Measurements from ENCODE around the gene PPP1R18.
"Not testable (repeated sequence)": the region's sequence is repeated elsewhere in the genome, so short reads cannot be mapped to it uniquely, and the experiment has no call there.

The PPP1R18 gene

GRCh38 chr6:30688569-30688968 is 2.1 kb upstream of the PPP1R18 start:
- no peak for DNase-seq

DNA sequence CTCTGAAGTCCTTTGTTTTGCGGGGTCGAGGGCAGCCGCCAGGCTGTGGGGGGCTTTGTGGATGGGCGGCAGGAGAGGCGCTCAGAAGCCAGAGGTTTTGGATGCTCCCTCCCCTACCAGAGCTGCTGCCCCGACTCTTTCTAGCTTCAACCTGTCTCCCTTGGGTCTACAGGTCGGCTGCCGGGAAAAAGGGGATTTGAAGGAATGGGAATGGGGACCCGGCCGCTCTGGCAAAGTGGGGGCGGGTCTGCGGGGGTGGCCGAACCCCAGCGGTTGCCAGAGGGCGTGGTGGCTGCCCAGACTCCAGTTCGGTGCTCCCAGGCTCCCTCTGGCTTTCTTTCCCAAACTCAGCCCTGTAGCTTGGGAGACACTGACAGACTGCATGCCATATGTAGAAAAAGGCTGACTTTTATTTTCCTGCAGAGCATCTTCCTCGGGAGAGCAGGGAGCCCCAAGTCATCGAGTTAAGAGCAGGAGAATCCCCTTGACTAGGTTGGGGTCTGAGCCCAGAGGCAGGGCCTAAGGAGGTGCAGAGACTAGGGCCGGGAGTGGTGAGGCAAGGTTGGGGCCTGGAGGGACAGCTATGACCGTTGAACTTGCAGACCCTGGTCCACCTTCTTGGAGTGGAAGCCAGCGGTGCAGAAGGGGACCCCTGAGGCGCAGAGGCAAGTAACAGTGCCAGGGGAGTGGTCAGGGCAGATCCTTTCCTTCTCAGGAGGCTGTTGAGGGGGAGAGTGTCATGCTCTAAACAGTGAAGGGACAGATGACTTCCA is 1.4 kb upstream of the PPP1R18 start:
- DNase-seq: no peak

GRCh38 chr6:30686908-30687658 is 638 bp upstream of the PPP1R18 start:
- peak; percentile 81 for DNase-seq

DNA sequence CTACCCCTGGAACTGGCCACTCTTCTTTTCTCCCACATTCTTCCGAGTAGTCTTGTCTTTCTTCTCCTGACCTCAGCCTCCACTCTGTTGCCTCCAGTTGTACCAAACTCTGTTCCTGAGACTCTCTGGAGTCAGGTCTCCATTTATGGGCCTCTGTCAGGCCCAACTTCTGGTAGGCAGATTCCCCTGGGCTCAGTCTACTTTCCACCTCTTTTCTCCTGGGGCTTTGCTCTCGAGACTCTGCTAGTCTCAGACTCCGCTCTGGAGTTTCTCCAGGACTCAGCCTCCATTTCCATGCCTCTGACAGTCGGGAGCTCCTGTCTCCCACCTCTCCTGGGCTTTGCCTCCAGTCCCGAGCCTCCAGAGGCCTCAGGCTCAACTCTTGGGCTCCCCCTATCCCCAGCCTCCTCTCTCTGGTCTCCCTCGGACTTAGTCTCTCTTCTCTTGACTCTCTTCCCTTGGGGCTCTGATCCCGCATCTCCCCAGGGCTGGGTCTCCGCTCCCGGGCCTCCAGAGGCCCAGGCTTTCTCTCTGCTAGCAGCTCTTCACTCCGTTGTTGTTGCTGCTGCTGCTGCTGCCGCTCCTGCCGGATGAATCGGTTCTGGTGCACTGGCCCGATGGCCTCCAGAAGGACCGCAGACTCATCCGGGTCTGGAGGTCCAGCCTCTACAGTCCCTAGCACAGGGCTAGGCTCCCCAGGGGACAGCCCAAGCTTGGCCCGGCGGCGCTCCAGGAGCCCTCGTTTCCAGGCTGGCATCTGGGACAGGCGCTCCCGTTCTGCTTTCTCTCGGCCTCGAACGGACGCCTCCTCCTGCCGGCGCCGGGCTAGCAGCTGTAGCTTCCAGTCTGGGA is 1.1 kb downstream of the PPP1R18 start:
- DNase-seq: peak; percentile 34

DNA sequence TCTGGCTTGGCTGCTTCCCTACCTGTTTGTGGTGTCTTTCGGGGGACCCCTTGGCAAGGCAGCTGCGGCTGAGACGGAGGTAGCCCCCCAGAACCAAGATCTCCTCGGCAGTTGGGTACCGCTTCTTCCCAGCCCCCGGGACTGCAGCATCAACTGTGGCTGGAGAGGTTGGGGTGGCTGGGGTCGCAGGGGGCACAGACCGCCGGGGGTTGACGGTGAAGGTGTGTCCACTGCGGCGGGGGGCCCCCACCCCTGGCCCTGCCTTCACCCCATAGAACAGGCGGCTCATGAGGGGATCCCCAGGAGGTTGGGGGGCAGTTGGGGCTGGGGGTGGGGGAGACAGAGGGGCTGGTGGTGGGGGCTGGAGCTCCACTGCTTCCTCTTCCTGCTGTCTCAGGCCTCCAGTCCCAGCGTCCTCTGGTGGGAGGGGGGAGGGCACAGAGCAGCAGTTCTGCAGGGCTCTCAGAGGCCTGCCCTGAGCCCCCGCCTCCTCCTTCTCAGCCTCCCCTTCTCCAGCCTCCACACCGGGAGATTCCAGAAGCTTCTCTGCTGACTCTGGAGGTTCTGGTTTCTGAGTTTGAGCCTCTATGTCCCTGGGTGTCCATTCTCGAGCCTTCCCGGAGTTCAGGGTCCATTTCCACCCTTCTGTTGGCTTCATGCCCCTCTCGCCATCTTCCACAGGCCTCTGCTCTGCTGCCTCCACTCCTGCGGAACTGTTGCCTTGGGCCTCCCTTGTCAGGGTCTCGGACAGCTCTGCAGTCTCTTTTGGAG is 1.9 kb downstream of the PPP1R18 start:
- DNase-seq: peak; percentile 64

GRCh38 chr6:30683980-30684338 is 2.5 kb downstream of the PPP1R18 start:
- DNase-seq: no peak

DNA sequence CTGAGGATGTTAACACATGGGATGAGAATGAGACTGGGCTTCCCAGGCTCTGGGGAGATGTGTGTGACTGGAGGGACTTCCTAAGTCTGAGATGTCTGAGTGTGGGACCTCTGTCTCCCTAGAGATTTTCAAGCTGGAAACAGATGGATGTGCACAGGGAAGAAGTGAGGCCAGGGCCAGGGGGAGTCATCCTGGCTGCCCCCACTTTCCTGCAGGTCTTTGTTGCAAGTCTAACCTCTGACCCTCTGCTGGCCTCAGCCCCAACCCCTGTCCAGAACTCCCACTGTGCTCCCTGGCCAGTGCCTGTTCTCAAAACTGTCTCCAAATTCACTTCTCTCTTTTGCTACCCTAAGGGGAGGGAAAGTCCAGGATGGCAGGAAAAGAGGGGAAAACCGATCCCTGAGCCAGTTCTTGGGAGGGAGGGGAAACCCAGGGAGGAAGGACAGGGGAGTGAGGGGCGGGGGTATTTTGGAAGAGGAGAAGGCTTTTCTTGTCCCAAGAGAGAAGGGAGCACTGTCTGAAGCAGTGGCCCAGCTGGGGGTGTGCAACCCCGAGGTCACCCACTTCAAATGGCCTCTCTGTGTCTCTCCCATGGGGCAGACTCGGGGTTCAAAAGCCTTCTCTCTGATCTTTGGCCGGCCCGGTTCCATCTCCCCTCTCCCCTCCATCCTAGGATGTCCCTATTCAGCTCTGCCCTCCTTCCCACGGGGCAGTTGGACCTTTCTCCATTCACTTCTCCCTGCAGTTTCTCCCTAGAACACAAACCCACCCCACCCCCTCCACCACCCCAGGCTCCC is 3.1 kb downstream of the PPP1R18 start:
- no peak for DNase-seq

DNA sequence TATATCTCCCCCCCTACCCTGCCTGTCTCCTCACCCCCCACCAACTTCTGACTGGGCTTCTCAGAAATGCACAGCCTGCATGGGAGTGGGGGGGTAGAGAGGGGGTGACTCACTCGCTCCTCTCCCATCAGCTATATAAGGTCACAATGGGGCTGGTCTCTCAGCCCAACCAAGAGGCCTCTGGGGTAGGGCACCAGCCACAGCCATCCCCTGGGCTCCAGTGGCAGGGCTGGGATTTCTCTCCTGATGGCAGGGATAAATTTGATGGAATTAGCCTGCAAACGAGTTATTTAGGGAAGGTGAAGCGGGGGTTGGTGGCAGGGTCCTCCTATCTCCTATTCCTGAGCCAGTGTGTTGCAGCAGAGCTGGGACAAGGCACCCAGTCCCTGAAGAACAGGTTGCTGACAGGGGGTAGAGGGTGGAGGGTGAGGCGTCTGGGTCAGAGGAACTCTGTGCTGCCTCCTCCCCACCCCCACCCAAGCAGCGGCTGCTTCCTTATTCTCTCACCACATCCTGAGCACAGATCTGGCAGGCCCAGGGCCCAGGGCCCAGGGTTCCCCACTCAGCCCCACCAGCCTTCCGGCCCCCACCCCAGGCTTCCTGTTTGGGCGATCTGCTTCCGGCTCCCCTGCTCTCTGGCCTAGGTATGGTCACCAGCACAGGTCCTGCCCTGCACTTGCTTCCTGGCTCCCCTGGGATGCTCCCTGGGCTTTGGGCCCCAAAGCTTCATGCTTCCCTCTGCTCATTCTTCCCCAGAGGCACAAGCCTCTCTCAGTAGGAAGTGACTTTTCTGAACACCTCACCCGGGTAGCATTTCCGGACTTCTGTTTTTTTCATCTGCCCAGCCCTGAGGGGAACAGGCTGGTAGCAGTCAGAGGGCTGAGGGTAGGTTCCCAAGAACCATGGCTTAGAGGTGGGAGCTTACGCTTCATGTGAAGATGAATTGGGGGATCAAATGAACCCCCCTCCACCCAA is 4.0 kb downstream of the PPP1R18 start:
- DNase-seq: peak; percentile 90

GRCh38 chr6:30681766-30682142 is 4.7 kb downstream of the PPP1R18 start:
- DNase-seq: no peak

DNA sequence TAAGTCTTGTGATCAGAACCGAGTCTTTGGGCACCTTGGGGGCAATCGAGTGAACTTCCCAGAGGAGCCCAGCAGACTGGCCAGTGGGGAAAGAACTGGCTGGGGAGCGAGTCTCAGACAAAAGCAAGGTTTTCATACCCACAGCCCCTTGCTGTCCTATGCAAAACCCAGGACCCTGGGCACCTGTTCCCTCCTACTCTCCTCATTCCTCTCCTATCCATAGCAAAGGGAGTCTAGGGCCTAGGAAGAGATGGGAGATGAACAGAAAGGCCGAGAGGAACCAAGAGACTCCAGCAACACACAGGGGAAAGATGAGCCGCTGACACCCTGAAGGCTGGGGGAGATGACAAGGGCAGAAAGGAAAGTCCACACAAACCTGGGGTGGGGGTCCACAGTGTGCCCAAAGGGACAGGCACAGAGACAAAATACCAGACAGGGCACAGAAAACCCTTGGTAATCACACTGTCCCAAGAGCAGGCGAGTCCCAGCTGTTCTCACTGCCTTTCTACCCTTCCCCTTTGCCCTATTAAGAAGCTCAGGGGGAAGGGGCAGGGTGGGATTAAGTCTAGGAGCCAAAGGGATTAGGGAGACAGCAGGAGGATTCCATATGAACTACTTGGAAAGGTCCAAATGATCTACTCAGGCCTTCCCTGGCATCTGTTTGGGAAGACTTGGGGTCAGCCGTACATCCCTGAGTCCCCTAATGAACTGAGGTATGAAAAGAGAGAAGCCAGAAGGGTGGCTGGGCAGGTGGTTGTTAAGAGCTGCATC is 6.5 kb downstream of the PPP1R18 start:
- DNase-seq: no peak

DNA sequence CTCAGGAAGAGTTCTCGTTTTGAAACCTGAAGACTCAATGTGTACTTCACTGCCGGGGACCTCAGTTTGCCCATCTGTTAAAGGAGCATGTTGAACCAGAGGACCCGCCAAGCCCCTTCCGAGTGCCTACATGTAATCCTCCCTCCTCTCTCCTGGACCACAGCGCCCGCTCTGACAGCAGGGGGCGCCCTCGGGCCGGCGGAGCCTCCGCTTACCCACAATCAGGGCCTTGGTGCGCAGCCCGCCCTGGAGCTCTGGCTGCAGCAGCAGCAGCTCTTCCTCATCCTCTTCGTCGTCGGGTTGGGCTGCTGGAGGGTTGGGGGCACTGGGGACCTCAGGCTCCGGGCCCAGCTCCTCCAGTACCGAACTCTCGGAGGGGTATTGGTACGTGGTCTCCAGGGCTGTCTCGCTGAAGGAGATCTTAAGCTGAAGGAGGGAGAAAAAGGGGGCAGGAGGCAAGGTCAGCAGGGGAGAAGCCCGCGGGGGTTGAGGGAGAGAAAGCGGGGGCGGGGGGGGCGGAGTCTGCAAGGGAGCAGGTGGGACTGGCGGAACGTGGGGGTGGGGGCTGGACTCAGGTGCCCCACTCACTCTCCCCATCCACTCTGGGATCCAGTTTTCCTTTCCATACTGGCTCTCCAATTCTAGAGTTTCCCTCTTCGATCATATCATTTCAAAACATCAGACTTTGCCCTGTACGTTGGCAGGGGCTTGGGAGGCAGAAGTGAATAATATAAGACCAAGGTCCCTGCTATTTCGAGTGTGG is 7.3 kb downstream of the PPP1R18 start:
- DNase-seq: peak; percentile 92

GRCh38 chr6:30676660-30677285 is 9.7 kb downstream of the PPP1R18 start:
- no peak for DNase-seq

DNA sequence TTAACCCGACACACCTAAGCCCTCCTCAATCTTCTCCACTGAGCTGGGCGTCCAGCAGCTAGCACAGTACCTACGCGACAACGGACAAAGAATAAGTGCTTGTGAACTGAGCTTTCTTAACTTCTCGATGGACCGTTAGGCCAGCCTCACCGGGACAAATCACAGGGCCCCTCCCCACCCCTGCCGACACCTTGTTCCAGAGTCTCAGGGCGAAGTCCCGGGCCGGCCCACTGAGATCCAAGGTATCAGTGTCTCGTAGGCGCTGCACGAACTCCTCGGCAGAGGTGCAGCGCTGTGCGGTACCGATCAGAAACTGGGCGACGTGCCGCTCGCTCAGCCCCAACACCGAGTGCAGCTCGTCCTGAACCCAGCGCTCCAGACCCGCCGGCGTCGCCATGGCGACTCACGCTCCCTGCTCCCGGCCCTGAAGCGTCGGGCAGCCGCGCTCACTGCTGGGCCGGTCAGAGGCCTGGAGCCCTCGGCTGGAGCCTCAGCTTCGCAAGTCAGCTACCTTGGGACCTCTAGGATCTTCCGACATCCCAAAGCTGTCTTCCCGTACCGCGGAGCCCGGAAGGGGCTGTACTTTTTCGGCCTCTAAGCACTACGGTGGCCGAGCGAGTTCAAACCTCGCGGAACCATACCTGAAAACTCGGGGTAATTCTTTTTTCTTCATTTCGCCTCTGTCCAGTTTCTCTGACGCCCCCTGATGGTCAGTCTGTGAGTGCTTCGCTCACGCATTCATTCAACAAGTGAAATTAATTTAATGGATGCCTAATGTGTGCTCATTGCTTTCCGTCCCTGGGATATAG is 13.8 kb downstream of the PPP1R18 start, which contains the start of gene DHX16:
TSS of gene DHX16 (minus strand) at position 562 of the 809 bp plus-strand sequence. CDS start at position 397, 165 bp downstream.
- DNase-seq: peak; percentile 95

DNA sequence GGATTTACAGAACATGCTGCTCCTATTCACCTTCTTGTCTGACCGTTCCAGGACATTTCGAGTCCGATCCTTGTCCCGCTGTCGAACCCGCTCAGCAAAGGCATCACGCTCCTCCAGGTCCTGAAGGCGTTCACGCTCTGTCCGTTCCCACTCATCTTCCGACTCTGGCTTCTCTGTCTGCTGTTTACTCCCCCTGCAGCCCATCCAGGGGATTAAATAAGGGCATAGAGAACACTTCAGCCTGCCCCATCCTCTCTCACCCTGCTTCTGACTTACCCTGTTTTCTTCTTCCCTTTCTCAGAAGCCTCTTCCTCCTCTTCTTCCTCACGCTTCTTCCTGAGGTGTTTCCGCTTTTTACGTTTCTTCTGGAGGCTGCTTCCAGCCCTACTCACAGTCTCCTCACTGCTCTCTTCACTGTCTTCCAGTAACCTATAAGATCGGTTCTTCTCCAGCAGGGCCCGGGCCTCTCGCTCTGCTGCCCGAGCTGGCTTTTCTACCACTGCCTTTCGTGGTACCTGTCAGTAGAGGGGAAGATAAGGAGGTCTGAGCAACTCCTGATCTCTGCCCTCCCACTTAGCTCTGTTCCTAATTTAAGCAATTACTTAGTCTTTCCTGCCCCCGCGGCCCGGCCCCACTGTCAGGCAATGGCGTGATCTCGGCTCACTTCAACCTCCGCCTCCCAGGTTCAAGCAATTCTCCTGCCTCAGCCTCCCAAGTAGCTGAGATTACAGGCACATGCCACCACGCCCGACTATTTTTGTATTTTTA is 15.5 kb downstream of the PPP1R18 start:
- DNase-seq: no peak

- DNase-seq: not testable (repeated sequence)
Measured at GRCh38 chr6:30666300-30666699, 20.1 kb downstream of the PPP1R18 start.

GRCh38 chr6:30664994-30665767 is 21.3 kb downstream of the PPP1R18 start:
- no peak for DNase-seq

Measured in CD4-positive, alpha-beta T cell treated with Interleukin-17A for 1 hour (primary cell).